NAMALWA (cell line): ENCODE data around the gene CYLC1.

Experiments
- DNase-seq: peaks from one replicate; pipeline ENCODE4 v3.0.0-alpha.2; 2015; ENCODE audit warnings: low spot score

CYLC1 gene, protein sequence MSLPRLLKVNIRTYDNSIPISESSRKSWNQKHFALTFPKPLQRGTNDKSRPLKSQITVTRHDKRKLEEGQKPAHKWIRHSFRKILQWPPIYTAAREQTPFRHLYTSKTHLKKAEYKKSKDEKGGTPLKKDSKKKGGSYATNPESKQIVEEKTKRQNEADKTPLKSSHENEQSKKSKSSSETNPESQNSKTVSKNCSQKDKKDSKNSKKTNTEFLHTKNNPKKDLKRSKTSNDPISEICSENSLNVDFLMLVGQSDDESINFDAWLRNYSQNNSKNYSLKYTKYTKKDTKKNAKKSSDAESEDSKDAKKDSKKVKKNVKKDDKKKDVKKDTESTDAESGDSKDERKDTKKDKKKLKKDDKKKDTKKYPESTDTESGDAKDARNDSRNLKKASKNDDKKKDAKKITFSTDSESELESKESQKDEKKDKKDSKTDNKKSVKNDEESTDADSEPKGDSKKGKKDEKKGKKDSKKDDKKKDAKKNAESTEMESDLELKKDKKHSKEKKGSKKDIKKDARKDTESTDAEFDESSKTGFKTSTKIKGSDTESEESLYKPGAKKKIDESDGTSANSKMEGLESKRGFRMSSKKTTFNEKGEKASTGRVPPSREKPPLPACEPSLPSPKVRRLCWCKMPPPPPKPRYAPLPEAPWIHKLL

DNA sequence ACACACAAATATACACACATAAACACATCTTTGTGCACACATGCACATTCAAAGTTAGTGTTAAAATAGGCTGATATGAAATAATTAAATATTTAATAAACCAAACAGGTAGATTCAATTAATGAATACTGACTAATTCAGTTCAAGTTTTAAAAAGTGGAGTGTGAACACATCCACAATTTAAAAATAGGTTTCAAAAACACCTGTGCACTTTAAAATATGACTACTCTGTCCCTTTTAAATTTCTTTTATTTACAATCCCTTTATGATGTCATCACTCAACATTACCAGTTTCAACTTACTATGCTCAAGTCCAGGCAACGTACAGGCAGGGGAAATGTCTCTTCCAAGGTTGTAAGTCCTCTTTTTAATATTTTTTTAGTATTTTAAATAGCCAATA, at the start of gene CYLC1:
Gene CYLC1, plus strand, starts transcription at position 301 of the 400 bp plus-strand sequence. Its CDS starts 37 bp downstream, at position 338.
- no peak for DNase-seq

DNA sequence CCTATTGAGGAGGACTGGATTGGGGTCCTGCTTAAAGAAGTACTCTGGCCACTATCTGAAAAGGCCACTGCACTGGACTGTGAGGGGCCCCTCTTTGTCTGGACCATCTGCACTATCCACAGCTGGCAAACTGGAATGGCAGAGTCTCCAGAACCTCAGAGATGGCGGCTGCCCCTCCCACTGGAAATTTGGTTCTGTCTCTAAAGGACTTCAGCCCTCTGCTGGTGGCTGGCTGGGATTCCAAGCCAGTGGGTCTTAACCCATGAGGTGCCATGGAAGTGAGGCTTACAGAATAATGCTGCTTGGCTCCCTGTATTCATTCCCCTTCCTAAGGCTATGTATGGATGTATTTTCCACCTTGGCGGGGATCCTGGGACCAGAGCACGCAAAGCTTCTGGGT, 41.6 kb upstream of the CYLC1 start:
- DNase-seq, result no peak

DNA sequence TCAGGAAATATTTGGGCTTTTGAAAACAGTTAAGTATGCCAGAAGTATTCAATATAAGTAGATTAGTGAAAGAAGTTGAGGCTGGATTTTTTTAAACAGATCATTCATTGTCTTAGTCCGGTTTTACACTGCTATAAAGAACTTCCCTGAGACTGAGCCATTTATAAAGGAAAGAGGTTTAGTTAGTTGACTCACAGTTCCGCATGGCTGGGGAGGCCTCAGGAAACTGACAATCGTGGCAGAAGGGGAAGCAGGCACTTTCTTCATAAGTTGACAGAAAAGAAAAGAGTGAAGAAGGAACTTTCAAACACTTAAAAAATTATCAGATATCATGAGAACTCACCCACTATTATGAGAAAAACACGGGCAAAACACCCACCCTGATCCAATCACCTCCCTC, 31.1 kb upstream of the CYLC1 start:
- no peak for DNase-seq

DNA sequence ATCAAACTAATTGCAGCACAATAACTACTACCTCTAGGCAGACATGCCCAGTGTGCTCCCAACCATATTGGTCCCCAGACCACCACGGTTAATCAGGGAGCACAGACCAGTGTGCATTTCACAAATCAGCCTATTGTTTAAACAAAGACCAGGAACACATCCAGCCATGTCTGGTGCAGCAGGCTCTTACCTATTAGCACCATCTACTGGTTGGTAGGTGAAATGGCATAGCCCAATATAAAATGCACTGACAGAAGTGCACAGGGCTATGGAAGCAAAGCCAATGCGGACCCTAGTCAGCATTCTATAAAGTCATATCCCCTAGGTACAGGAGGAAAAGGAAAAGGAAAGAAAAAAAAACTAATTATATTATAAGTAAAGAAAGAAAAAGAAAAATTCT, 15.5 kb upstream of the CYLC1 start:
- peak; percentile 38 for DNase-seq

DNA sequence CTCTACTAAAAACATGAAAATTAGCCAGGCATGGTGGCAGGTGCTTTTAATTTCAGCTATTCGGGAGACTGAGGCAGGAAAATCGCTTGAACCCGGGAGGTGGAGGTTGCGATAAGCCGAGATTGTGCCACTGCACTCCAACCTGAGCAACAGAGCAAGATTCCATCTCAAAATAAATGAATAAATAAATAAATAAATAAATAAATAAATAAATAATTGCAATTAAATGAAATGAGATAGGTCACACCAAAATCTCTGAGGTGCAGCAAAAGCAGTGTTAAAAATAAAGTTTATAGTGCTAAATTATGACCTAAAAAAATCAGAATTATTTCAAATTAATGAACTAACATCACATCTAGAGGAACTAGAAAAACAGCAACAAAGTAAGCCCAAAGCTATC, 13.6 kb upstream of the CYLC1 start:
- DNase-seq, result no peak

DNA sequence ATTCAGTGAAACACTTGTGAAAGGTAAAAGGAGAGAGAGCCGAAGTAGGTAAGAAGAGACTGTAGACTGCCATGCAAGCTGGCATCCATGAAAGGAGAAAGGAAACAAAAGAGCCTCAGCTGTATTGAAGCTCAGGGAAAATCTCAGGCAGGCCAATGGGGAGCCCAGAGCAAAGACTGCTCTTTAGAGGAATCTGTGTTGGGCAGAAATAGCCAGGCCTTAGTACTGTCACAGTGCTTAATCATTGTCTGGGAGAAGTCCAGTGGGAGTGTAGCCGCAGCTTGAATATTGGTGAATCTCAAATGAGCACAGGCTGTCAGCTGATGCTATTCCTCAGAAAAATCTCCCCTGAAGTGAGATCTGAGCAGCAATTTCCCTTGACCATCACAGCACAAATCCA, 27.6 kb downstream of the CYLC1 start:
- DNase-seq, result no peak

DNA sequence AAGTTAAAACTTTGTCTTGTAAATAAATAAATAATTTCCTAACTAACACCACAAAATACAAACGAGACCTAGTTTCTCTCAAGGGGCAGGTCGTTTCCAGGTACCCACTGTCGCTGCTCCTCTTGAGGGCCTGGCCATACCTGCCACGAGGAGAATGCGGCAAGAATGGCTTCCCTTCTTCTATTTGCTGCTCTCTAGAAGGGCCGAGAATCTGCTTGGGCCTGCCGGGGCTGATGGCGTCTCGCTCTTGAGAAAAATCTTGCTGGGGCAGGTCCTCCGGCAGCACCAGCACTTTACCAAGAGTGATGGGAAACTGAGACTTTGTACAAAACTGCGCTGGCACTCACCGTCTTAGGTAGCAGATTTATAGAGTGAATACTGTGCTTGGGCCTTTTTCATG, 31.5 kb downstream of the CYLC1 start:
- DNase-seq, result no peak

DNA sequence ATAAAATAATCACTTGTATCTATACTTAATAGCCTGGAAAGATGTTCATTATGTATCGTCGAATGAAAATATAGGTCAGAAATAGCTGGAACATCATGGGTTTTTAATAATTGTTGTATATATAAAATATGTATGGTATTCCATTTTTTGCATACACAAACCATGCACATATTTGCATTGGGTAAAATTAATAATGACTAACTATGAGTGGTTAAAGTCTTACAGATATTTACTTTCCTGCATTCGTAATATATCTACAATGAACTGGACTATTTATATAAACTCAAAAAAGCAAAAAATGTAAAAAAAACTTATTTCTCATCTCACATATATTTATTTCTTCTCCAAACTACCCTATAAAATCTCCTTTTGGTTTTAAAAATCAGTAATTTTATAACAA, 46.0 kb downstream of the CYLC1 start:
- no peak for DNase-seq

DNA sequence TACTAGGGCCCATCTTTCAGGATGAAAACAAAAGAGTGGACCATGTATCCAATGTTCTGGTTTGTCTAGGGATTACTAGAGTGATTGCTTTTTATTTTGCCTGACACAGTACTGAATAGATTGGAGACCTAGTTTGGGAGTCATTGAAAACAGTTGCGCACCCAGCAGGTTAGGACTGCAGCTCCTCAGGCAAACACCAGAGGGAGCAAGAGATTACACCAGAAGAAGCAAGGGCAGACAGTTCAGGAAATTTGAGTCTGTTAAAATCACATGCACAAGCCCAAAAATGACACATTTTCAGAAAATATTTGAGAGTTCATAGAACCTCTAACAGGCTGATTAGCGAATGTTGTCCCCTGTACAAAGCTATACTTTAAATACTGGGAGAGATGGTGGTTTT, 55.6 kb downstream of the CYLC1 start:
- DNase-seq, result peak; percentile 38

DNA sequence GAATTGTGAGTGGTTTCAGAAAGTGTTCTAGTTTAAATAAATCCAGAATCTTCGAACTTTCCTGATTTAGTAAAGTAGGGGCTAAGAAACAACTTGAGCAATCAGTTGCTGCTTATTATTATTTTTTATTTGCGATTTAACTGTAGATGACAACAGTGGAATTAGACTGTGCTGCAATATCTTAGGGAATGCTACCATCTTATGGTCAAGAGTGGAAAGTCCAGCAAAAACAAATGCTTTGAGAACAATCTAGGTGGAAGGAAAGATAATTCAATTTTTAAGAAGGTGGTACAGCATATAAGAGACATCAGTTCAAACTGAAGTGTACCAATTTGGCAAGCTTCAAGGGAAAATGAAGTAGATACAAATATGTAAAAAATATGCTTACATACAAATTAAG, 73.3 kb downstream of the CYLC1 start:
- DNase-seq, result no peak
